Esophagus squamous epithelium (tissue), 5 donors: ENCODE measurements around the gene JADE1. TPM values are rescaled to one million over a fixed set of nuclear protein-coding genes. Genes with fewer than 3 reads are reported as not detected.

Experiments used
- DNase-seq: peaks from one replicate; lab custom pipeline; 2025; lab: John Stamatoyannopoulos, UW
- H3K27ac ChIP-seq, 4 donors: fragments of 200-600 bp; sonication (generic); one replicate each; pipeline ENCODE4 v1.5.1; 2016 to 2019; ENCODE audit warnings: mild to moderate bottlenecking in 1 of 4
- H3K27me3 ChIP-seq, 4 donors: fragments of 200-600 bp; sonication (generic); 1 replicate in 3 of 4; 2 replicates in 1 of 4; pipeline versions ENCODE4 v1.5.1 to v1.6.0; 2017 to 2021; ENCODE audit warnings: antibody characterized with exemption in 1 of 4
- H3K36me3 ChIP-seq, 3 donors: fragments of 200-600 bp; sonication (generic); one replicate each; pipeline ENCODE4 v1.5.1; 2016 to 2019
- H3K4me1 ChIP-seq, 3 donors: fragments of 200-600 bp; sonication (generic); one replicate each; pipeline ENCODE4 v1.5.1; 2017 to 2019
- H3K4me3 ChIP-seq, 4 donors: fragments of 200-600 bp; sonication (generic); 1 replicate in 3 of 4; 2 replicates in 1 of 4; pipeline ENCODE4 v1.5.1; 2016 to 2019; ENCODE audit warnings: mild to moderate bottlenecking in 2 of 4, moderate library complexity in 1 of 4
- H3K9me3 ChIP-seq, 3 donors: fragments of 200-600 bp; sonication (generic); one replicate each; pipeline ENCODE4 v1.5.1; 2016 to 2019
- CTCF ChIP-seq, 6 experiments: fragments of 450-650 bp in 4 of 6; fragments of 200-600 bp in 2 of 6; sonication (generic) in 2 of 6; IDR thresholded peaks; one replicate each; pipeline ENCODE4 v1.5.1; 2016 to 2019; ENCODE audit warnings: antibody characterized with exemption in 6 of 6, mild to moderate bottlenecking in 4 of 6, moderate library complexity in 4 of 6
- POLR2A ChIP-seq, 4 donors: fragments of 450-650 bp; IDR thresholded peaks; one replicate each; pipeline ENCODE4 v1.6.1; 2017; ENCODE audit warnings: antibody characterized with exemption in 4 of 4, mild to moderate bottlenecking in 4 of 4, moderate library complexity in 3 of 4
- WGBS, 2 donors: methylation state at CpG; one replicate each; pipeline ENCODE4 v1.1.5; 2018; 5-methylcytosine and 5-hydroxymethylcytosine counted together
- intact Hi-C: fragments of 100-400 bp; cut with DNase I; formaldehyde crosslinking; loops from one replicate; pipeline ENCODE4 v1.15.0; 2022
- total RNA-seq, 4 donors: library from RNA; depleted of rRNA; stranded (reverse); fragments of >200 nt; gene quantifications; one replicate each; pipeline ENCODE4 v1.1.0, GENCODE V29; 2016
- donor health status: DM: yes; HTN: yes; CAD: no.

The JADE1 gene
- total RNA-seq, 4 donors from 2014 or later, result 3.6 to 27.1 (median 8.3) TPM

- WGBS, 2 donors, result 50 to 65% methylated on average over 5 of the region's 5 CpGs
- H3K27me3 ChIP-seq, result no peaks in the 10 kb centered on the region
- no peaks in the 10 kb centered on the region for H3K9me3 ChIP-seq
- DNase-seq, result no peak
- H3K4me3 ChIP-seq, result no peak overlapping the region
- intact Hi-C loops, result no loop called here
- TF ChIP-seq POLR2A (IDR thresholded peaks at IDR 0.05) (no peak), CTCF (IDR thresholded peaks at IDR 0.05) (no peak)
- H3K4me1 ChIP-seq, result no peaks in the 10 kb centered on the region
- H3K27ac ChIP-seq, result no peak overlapping the region
- H3K36me3 ChIP-seq, result no peaks in the 10 kb centered on the region
Observed at GRCh38 chr4:128908735-128909134, 99.2 kb downstream of the JADE1 start.

GRCh38 chr4:128913228-128913627 lies 103.7 kb downstream of the JADE1 start:
- 65 to 70% methylated on average over 1 of the region's 1 CpG for whole genome bisulfite sequencing, 2 donors
- H3K27ac ChIP-seq, result no peak overlapping the region
- TF ChIP-seq CTCF (IDR thresholded peaks at IDR 0.05) (no peak), POLR2A (IDR thresholded peaks at IDR 0.05) (no peak)

GRCh38 chr4:128915544-128915943 lies 106.0 kb downstream of the JADE1 start:
- H3K27me3 ChIP-seq, result no peaks in the 10 kb centered on the region
- H3K9me3 ChIP-seq, result no peaks in the 10 kb centered on the region
- H3K4me1 ChIP-seq, result no peaks in the 10 kb centered on the region
- no peak for DNase-seq
- no peak for TF ChIP-seq CTCF (IDR thresholded peaks at IDR 0.05)
- TF ChIP-seq POLR2A (IDR thresholded peaks at IDR 0.05), result no peak
- H3K27ac ChIP-seq, result no peak overlapping the region
- H3K36me3 ChIP-seq, result no peaks in the 10 kb centered on the region
- H3K4me3 ChIP-seq, result no peak overlapping the region
- intact Hi-C loops, result no loop called here

More at GRCh38 chr4:128913228-128913627, 103.7 kb downstream of the JADE1 start:
- Histone ChIP-seq H3K27me3 (no peaks in the 10 kb centered on the region), H3K9me3 (no peaks in the 10 kb centered on the region), H3K4me3 (no peak overlapping the region), H3K4me1 (no peaks in the 10 kb centered on the region), H3K36me3 (no peaks in the 10 kb centered on the region)
- intact Hi-C loops, result no loop called here
- no peak for DNase-seq

GRCh38 chr4:128916832-128917231 lies 107.3 kb downstream of the JADE1 start:
- WGBS, 2 donors, result 76 to 89% methylated on average over 6 of the region's 6 CpGs
- H3K27me3 ChIP-seq, result no peaks in the 10 kb centered on the region
- no peaks in the 10 kb centered on the region for H3K36me3 ChIP-seq
- H3K27ac ChIP-seq, result no peak overlapping the region
- H3K4me1 ChIP-seq, result no peaks in the 10 kb centered on the region
- TF ChIP-seq CTCF (IDR thresholded peaks at IDR 0.05), result no peak
- TF ChIP-seq POLR2A (IDR thresholded peaks at IDR 0.05), result no peak
- no peaks in the 10 kb centered on the region for H3K9me3 ChIP-seq
- intact Hi-C loops, result no loop called here
- no peak overlapping the region for H3K4me3 ChIP-seq
- no peak for DNase-seq

GRCh38 chr4:128917781-128918180 lies 108.3 kb downstream of the JADE1 start:
- DNase-seq, result no peak
- Histone ChIP-seq H3K4me3 (no peak overlapping the region), H3K27me3 (no peaks in the 10 kb centered on the region), H3K4me1 (no peaks in the 10 kb centered on the region), H3K9me3 (no peaks in the 10 kb centered on the region), H3K27ac (no peak overlapping the region), H3K36me3 (no peaks in the 10 kb centered on the region)
- WGBS, 2 donors, result 41 to 47% methylated on average over 2 of the region's 2 CpGs
- intact Hi-C loops, result no loop called here
- no peak for TF ChIP-seq POLR2A (IDR thresholded peaks at IDR 0.05)
- TF ChIP-seq CTCF (IDR thresholded peaks at IDR 0.05), result no peak
